Epithelial cell of esophagus (primary cell): ENCODE measurements around the gene TMEM108.

Source experiments
- DNase-seq: peaks from one replicate; pipeline ENCODE4 v3.0.0; 2010; ENCODE audit warnings: low read depth
- H3K4me3 ChIP-seq: 2 replicates; pipeline ENCODE4 v1.5.1; 2011; ENCODE audit warnings: mild to moderate bottlenecking, low read length, control low read depth
- CTCF ChIP-seq: IDR thresholded peaks from 2 replicates; pipeline ENCODE4 v1.5.1; 2011; ENCODE audit warnings: low read depth, mild to moderate bottlenecking, low read length, control low read depth, inconsistent platforms; ENCODE audit not compliant: insufficient read depth; ENCODE audit errors: missing control alignments

Gene TMEM108

GRCh38 chr3:133249490-133249889 lies 211.3 kb downstream of the TMEM108 start:
- no peak overlapping the region for H3K4me3 ChIP-seq
- no peak for TF ChIP-seq CTCF
- no peak for DNase-seq

- no peak for DNase-seq
- no peak for TF ChIP-seq CTCF
- no peak overlapping the region for H3K4me3 ChIP-seq
These were observed 216.0 kb downstream of the TMEM108 start for GRCh38 chr3:133254151-133254550.

- H3K4me3 ChIP-seq = no peak overlapping the region
- no peak for DNase-seq
These were observed 216.5 kb downstream of the TMEM108 start for GRCh38 chr3:133254716-133255115.

GRCh38 chr3:133256787-133257483 lies 218.7 kb downstream of the TMEM108 start:
- no peak overlapping the region for H3K4me3 ChIP-seq
- peak; percentile 15 for DNase-seq
- TF ChIP-seq CTCF = no peak

More at GRCh38 chr3:133254716-133255115, 216.5 kb downstream of the TMEM108 start:
- no peak for TF ChIP-seq CTCF

- peak; percentile 27 for DNase-seq
These were observed 220.2 kb downstream of the TMEM108 start for GRCh38 chr3:133258358-133258757.

GRCh38 chr3:133259767-133260166 lies 221.6 kb downstream of the TMEM108 start:
- no peak overlapping the region for H3K4me3 ChIP-seq
- no peak for TF ChIP-seq CTCF
- DNase-seq = peak; percentile 69

More at GRCh38 chr3:133258358-133258757, 220.2 kb downstream of the TMEM108 start:
- no peak for TF ChIP-seq CTCF
- no peak overlapping the region for H3K4me3 ChIP-seq

- DNase-seq = no peak
- no peak overlapping the region for H3K4me3 ChIP-seq
- no peak for TF ChIP-seq CTCF
These were observed 224.1 kb downstream of the TMEM108 start for GRCh38 chr3:133262333-133262732.
